ENCODE data around the gene RHOXF1.

DNA sequence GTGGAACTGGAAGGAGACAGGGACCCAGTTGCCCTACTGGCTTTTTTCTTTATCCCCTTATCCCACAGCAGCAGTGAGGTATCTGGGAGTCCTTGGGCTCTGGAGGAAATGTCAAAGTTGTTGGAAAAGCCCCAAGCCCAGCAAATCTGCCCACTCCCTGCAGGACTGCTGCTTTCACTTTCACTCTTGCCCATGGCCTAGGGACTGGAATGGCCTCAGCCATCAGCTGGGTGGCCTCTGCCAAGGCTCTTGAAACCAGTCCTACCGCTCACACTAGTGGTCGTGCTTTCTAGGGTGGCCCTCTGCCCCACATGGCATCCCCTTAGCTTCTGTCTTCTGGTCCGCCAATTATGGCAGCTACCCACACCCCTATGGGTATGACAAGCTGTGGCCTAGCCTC, 9.7 kb upstream of the RHOXF1 start:
- TF ChIP-seq, protein P1, sequence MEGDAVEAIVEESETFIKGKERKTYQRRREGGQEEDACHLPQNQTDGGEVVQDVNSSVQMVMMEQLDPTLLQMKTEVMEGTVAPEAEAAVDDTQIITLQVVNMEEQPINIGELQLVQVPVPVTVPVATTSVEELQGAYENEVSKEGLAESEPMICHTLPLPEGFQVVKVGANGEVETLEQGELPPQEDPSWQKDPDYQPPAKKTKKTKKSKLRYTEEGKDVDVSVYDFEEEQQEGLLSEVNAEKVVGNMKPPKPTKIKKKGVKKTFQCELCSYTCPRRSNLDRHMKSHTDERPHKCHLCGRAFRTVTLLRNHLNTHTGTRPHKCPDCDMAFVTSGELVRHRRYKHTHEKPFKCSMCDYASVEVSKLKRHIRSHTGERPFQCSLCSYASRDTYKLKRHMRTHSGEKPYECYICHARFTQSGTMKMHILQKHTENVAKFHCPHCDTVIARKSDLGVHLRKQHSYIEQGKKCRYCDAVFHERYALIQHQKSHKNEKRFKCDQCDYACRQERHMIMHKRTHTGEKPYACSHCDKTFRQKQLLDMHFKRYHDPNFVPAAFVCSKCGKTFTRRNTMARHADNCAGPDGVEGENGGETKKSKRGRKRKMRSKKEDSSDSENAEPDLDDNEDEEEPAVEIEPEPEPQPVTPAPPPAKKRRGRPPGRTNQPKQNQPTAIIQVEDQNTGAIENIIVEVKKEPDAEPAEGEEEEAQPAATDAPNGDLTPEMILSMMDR (conservative IDR thresholded peaks at IDR 0.05): no peak
- no peak for TF ChIP-seq ZFX (IDR thresholded peaks at IDR 0.05)
